ENCODE data around the gene ETV5. TPM values are rescaled to one million over a fixed set of nuclear protein-coding genes. Genes with fewer than 3 reads are reported as not detected.

ETV5 gene
- total and polyA plus RNA-seq, 2 of the 4 experiments (the other 2 are of a cell fraction): 15.7 to 20.1 TPM

DNA sequence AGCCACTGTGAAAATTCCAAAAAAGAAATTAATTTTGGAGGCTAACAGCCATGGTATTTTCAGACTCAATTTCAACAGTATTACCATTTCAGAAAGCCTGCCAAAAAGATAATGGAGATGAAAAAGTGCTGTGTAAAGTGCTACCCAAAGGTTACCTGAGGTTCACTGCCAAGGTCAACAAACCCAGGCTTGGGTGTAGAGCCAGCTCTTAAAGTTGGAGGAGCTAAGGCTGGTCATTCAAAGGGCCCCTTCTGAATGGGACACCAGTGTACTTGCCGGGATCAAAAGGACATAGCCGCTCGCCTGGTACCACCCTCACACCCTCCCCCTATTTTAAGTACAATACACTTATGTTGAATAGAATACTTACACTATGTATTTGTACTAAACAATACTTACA lies 64.5 kb downstream of the ETV5 start:
- Histone ChIP-seq H2BK5ac (ENCODE audit: low read depth, low read length, poor library complexity, severe bottlenecking) (no peak overlapping the region), H2BK15ac (ENCODE audit: low read depth, low read length) (no peak overlapping the region), H3K9me1 (ENCODE audit: insufficient read depth, low read length) (peaks cover 3% of the 10 kb centered on the region; the same call in 1 of the 2 replicates), H3K14ac (replicated peaks; ENCODE audit: low read depth, low read length) (no peak overlapping the region), H3K4me3 (ENCODE audit: insufficient read depth, low read depth, low read length) (no peak overlapping the region), H2BK120ac (ENCODE audit: low read depth, low read length) (no peak overlapping the region), H3K9me3 (ENCODE audit: control insufficient read depth, insufficient read depth, low read length) (no peaks in the 10 kb centered on the region), H3K9ac (ENCODE audit: low read depth, low read length) (no peak overlapping the region), H2AK5ac (ENCODE audit: low read depth, low read length) (no peak overlapping the region), H2AFZ (replicated peaks; ENCODE audit: low read length, poor library complexity) (no peak overlapping the region), H4K8ac (ENCODE audit: low read depth in 2 of 2, low read length in 2 of 2) (no peak overlapping the region), H2AK9ac (replicated peaks; ENCODE audit: low read depth, low read length, poor library complexity) (no peak overlapping the region), H3K36me3 (ENCODE audit: control insufficient read depth, insufficient read depth, low read length) (peaks cover 16% of the 10 kb centered on the region), H4K20me1 (ENCODE audit: insufficient read depth, low read length) (no peaks in the 10 kb centered on the region), H3K4me2 (ENCODE audit: low read depth, low read length) (no peak overlapping the region), H3K27ac (ENCODE audit: insufficient read depth, low read length) (no peak overlapping the region), H3K4ac (ENCODE audit: low read depth, low read length) (no peak overlapping the region), H3K79me1 (ENCODE audit: low read depth in 1 of 2, low read length in 2 of 2) (no peaks in the 10 kb centered on the region), H3K23ac (ENCODE audit: low read depth, low read length) (no peak overlapping the region), H3K4me1 (ENCODE audit: control insufficient read depth, insufficient read depth, low read length) (peaks cover 7% of the 10 kb centered on the region), H4K91ac (ENCODE audit: insufficient read depth, low read depth, low read length) (no peak overlapping the region), H4K5ac (ENCODE audit: low read depth, low read length) (no peak overlapping the region), H3K27me3 (ENCODE audit: control insufficient read depth, insufficient read depth, low read length) (peaks cover 2% of the 10 kb centered on the region; the same call in 1 of the 2 replicates), H3K56ac (ENCODE audit: extremely low read depth, insufficient read depth, low read length) (no peak overlapping the region), H2BK20ac (ENCODE audit: low read depth, low read length) (no peak overlapping the region), H3K18ac (ENCODE audit: low read depth, low read length) (no peak overlapping the region)
- ATAC-seq (ENCODE audit: low read depth) (no peak; the same call in 1 of the 2 replicates), DNase-seq (no peak)
- no peak for TF ChIP-seq RCOR1 (IDR thresholded peaks at IDR 0.05; ENCODE audit: insufficient replicate concordance, low read length)
- TF ChIP-seq, protein P1, sequence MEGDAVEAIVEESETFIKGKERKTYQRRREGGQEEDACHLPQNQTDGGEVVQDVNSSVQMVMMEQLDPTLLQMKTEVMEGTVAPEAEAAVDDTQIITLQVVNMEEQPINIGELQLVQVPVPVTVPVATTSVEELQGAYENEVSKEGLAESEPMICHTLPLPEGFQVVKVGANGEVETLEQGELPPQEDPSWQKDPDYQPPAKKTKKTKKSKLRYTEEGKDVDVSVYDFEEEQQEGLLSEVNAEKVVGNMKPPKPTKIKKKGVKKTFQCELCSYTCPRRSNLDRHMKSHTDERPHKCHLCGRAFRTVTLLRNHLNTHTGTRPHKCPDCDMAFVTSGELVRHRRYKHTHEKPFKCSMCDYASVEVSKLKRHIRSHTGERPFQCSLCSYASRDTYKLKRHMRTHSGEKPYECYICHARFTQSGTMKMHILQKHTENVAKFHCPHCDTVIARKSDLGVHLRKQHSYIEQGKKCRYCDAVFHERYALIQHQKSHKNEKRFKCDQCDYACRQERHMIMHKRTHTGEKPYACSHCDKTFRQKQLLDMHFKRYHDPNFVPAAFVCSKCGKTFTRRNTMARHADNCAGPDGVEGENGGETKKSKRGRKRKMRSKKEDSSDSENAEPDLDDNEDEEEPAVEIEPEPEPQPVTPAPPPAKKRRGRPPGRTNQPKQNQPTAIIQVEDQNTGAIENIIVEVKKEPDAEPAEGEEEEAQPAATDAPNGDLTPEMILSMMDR (conservative IDR thresholded peaks at IDR 0.05; ENCODE audit: low read depth, low read length): no peak
- TF ChIP-seq BHLHE40 (IDR thresholded peaks at IDR 0.05; ENCODE audit: low read depth, low read length): no peak
- TF ChIP-seq CEBPB (IDR thresholded peaks at IDR 0.05; ENCODE audit: low read depth, low read length): no peak
- TF ChIP-seq POLR2A (IDR thresholded peaks at IDR 0.05; ENCODE audit: low read depth, low read length): no peak
- TF ChIP-seq, protein P2, sequence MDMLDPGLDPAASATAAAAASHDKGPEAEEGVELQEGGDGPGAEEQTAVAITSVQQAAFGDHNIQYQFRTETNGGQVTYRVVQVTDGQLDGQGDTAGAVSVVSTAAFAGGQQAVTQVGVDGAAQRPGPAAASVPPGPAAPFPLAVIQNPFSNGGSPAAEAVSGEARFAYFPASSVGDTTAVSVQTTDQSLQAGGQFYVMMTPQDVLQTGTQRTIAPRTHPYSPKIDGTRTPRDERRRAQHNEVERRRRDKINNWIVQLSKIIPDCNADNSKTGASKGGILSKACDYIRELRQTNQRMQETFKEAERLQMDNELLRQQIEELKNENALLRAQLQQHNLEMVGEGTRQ (IDR thresholded peaks at IDR 0.05; ENCODE audit: low read depth, low read length): no peak
- no peak for TF ChIP-seq CHD1 (IDR thresholded peaks at IDR 0.05; ENCODE audit: low read depth, low read length)
- TF ChIP-seq FOS (IDR thresholded peaks at IDR 0.05; ENCODE audit: low read depth, low read length): no peak
- TF ChIP-seq RAD21 (IDR thresholded peaks at IDR 0.05; ENCODE audit: low read length): no peak
- no peak for TF ChIP-seq RFX5 (IDR thresholded peaks at IDR 0.05; ENCODE audit: low read depth, low read length)
- TF ChIP-seq NFE2L2 (IDR thresholded peaks at IDR 0.05; ENCODE audit: low read depth, low read length): no peak
- TF ChIP-seq MAFK (IDR thresholded peaks at IDR 0.05; ENCODE audit: low read depth, low read length): no peak
- no peak for TF ChIP-seq SMC3 (IDR thresholded peaks at IDR 0.05; ENCODE audit: low read depth, low read length)
- intact Hi-C loops (cut with micrococcal nuclease) (no loop called here), dilution Hi-C loops (cut with HindIII; ENCODE audit: low sequenced_read_pairs, unreplicated experiment) (no loop called here), in situ Hi-C loops (cut with MboI; ENCODE audit: low sequenced_read_pairs) (no loop called here)
- ChIA-PET CTCF (interaction anchor here (0.6 kb wide), 1 partner anchor 1176 kb away, joined by 3 read pairs; no protein-coding TSS in a partner anchor), POLR2A (ENCODE audit: unreplicated experiment) (no interaction called here)
- WGBS, 2 experiments (ENCODE audit: extremely low coverage in 2 of 2, insufficient read length in 1 of 2): no CpG with 5 or more reads among the region's 3 CpGs
- no TSS peak for BruUV-seq (replicated peaks)

Measured in IMR-90 (cell line).